IPS DF 4.7 (cell line): Measurements from ENCODE around the gene NINJ1.
A peak's percentile ranks its signal among the peaks of the same experiment; 100 is the strongest.

Experiments
- DNase-seq: peaks from one replicate; pipeline ENCODE4 v3.0.0-alpha.2; 2013; ENCODE audit warnings: low spot score; ENCODE audit errors: extremely low read depth

Gene NINJ1

DNA sequence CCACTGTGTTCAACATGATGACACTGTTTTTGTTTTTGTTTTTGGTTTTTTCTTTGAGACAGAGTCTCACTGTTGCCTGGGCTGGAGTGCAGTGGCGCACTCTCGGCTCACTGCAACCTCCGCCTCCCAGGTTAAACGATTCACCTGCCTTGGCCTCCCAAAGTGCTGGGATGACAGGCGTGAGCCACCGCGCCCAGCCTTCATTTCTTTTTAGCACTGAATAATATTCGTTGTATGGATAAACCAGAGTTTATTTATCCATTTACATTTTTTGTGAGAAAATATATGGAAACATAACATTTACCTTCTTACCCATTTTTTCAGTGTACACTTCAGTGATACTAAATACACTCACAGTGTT is 33.8 kb downstream of the NINJ1 start:
- DNase-seq, result no peak

DNA sequence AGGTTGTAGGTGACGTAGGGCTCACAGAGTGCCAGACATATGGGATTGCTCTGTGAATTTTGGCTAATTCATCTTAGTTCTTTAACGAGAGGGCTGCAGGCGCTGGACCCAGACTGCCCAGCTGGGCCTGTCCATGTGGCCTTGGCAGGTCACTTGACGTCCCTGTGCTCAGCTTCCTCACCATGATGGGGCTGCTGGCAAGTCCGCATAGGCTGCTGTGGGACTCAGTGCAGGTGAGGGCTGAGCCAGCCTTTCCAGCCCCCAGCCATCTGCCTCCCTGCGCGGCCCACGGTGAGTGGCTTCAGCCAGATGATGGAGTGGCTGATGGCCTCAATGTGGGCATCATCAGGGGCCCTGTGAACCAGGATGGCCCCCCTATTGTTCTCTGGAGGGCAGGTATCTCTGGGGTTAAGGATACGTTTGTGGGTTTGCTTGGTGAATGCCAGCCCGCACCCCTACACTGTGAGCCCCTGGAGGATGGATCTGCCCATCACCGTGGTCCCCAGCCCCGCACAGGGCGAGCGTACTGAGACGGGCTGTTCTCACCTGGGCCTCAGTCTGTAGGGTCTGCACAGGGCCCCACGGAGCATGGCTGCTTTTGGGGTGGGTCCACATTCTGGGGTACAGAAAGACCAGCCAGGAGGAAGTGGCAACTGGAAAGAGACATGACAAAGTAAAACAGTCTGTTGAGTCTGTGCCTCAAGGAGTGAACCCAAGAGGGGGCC is 34.3 kb downstream of the NINJ1 start:
- DNase-seq, result no peak

DNA sequence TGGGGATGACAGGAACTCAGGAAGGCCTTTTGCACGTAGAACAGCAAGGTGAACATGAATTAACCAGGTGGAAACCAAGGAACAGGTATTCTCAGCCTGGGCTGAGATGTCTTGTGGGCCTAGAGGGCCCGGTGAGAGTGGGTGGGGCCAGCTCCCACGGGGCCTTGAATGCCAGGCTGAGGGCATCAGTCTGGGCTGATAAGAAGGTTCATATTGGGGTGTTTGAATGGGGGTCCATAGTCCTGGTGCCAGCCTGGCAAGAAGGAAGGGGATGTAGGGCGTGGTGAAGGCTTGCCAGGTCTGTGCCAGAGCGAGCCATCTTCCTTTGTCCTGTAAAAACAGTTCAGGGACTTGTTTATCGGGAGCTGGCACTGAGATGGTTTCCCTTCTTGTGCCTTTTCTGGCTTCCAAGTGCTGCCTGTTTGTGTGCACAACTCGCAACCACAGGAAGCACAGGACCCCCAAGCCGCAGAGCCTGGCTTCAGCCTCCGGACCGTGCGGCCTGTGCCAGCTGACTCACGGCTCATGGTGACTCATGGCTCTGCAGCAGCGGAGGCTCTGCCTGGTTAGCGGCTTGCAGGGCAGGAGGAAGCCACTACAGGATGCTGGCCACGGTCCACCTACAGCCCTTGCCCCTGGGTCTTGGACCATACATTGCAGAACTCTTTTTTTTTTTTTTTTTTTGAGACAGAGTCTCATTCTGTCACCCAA is 35.7 kb downstream of the NINJ1 start:
- no peak for DNase-seq

DNA sequence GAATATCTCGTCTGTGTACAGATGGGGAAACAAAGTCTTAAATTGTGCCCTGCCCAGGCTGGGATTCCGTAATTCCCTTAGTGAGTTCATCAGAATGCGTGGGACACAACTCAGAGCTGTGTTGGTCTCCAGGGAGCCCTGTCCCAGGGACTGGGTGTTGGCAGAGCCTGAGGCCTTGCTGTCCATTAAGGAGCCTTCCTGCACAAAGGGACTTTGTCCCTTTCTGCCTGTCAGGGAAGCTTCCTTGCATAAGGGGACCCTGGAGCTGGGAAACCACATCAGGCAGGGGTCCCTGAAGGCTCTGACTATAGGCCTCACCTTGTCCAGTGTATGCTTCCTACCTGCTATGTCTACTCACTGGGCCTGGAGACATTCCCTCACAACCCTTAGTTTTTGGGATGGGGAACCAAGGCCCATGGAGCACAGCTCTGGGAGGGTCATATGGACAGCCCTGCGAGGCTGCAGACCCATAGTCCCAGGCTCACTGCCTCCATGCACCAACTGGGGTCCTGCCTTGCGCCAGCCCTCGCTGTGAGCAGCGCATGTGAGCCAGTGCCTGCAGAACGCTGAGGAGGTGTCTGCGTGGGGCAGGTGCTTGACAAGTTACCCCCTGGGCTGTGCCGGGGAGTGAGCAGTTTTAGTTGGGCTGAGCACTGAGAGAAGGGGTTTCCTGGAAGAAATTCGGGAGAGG is 36.4 kb downstream of the NINJ1 start:
- DNase-seq, result no peak

DNA sequence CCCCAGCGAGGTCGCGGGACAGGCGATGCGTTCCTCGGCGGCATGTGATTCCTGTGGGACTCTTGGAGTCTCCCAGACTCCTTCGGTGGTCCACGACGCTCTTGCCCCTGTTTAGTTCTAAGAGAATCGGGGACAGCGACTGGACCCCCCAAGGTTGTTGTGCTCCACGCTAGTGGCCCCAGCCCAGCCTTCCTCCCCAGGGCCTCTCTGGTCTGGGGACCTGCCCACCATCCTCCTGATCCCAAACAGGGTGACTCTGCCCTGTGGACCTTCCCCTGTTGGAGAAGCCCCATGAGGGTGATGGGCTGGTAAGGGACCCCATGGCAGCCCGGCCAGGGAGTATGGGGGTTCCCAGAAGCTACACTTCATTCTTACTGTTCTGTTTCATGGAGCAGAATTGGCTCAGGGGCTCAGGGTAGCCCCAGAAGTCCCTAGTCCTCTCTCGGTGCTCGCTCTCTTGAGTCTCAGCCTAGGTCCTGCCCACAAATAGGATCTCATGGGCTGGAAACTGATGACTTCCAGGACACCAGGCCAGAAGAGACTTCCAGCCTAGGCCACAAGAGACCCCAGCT is 37.2 kb downstream of the NINJ1 start:
- DNase-seq, result no peak

DNA sequence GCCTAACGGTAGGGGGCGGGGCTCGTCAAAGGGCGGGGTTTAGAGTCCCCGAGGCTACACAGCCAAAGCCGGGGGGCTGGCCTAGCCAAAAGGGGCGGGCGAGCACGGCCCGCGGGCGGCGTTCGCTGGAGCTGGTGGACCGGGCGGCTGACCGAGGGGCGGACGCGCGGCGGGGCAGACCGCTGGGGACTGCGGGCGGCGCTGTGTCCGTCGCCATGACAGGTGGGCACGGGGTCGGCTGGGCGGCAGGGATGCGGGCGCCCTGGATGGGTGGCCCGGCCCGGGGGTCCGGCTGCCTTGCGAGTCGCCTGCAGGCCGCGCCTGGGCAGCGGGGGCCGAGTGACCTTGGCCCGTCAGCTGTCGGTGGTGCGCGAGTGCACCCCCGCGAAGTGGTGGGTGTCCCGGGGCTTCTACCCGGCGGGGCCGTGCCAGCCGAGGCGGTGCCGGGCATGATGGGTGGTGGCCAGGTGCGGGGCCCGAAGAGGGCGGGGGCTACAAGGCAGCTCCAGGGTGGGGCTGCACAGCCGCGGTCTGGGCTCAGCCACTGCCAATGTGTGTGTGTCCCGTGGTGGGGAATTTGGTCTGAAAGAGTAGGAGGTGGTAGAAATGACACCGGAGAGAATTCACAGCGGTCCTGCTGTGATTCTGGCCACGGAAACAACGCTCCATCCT is 37.8 kb downstream of the NINJ1 start, which contains the start of gene CARD19:
CARD19 (plus strand) TSS at position 87 of the 672 bp plus-strand sequence; CDS start at position 216, 129 bp downstream.
- DNase-seq, result no peak

DNA sequence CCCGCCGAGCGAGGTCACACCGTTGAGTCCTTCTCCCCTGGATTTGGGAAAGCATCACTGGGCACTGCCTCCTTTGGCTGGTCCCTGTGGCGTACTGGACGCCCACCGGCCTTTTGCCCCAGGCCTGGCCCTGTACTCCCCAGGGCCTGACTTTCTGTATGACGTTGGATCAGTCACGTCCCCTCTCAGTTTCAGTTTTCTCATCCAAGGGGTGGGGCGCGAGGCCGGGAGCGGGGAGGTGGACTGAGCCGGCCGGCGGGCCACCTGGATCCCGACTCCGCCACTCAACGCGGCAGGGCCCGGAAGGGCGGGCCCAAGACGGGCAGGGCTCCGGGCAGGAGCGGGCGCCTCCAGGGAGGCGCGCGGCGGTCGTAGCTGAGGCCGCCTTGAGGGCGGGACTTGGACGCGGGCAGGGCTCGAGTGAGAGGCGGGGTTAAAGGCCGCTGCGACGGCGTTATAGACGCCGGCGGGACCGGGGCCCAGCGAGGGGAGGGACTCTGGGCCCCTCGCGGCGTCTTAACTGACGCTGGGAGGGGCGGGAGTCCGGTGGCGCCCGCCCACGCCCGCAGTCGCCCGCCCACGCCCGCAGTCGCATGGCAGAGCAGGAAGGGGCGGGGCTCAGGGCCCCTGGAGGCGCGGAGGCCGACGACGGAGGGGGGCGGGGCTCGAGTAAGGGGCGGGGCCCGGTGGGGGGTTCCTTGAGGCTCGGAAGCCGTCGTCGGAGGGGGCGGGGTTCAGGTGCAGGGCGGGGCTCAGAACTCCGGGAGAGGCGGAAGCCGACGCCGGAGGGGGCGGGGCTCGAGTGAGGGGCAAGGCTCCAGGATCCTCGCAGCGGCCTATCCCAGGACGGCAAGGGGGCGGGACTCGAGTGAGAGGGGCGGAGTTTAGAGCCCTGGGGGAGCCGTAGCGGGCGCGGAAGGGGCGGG is 38.6 kb downstream of the NINJ1 start:
- peak; percentile 74 for DNase-seq

DNA sequence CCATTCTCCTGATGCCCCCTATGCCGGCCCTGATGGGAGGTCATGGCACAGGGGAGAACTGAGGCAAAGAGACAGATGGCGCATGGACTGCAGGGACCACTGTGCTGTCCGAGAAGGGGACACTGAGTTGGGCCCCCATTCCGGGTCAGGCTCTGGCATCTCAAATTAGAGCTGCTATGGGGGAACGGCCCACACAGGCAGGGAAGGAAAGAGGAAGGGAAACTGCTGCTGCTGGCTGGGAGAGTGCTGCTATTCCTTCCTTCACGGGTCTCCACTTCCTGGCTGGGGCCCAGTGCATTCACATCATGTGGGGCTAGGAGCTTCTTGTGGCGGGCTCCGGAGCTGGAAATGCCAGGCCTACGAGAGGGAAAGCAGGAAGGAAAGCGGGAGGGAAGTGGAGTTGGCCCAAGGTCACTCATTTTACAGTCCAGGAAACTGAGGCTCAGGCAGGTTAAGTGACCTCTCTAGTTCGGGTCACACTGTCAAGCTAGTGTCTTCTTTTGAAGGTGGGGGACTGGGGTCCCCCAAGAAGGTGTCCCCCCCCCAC is 39.3 kb downstream of the NINJ1 start:
- DNase-seq, result no peak

DNA sequence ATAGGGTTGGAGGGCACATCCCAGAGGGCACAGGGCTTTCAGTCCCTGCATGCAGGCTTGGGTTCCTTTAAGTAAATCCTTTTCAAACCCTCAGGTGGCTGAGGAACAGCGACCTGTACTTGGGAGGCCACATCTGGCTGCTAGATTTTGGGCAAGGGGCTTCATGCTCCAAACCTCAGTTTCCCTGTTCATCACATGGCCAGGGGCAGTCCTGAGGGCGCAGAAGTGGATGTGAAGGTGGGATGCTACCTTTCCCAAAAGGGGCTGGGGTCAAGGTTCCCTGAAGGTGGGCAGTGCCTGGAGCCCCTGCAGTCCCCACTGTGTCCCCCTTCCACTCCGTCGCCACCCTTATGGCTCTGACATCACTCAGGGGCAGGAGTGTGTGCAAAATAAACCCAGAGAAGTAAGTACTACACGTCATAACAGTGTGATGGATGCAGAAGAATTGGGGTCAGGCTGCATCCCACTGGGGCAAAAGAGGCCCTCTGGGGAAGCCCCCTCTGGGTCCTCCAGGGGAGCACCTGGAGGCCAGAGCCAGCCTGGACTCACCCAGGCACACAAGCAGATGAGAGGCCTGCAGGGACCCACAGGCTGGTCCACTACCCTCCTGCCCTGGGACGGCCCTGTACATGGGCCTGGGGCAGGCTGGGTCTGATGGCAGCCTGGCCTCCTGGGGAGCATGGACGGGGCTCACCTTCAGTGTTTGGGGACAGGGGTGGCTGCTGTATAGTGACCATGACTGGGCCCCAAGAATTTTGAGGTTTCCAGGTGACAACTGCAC is 40.0 kb downstream of the NINJ1 start:
- no peak for DNase-seq

DNA sequence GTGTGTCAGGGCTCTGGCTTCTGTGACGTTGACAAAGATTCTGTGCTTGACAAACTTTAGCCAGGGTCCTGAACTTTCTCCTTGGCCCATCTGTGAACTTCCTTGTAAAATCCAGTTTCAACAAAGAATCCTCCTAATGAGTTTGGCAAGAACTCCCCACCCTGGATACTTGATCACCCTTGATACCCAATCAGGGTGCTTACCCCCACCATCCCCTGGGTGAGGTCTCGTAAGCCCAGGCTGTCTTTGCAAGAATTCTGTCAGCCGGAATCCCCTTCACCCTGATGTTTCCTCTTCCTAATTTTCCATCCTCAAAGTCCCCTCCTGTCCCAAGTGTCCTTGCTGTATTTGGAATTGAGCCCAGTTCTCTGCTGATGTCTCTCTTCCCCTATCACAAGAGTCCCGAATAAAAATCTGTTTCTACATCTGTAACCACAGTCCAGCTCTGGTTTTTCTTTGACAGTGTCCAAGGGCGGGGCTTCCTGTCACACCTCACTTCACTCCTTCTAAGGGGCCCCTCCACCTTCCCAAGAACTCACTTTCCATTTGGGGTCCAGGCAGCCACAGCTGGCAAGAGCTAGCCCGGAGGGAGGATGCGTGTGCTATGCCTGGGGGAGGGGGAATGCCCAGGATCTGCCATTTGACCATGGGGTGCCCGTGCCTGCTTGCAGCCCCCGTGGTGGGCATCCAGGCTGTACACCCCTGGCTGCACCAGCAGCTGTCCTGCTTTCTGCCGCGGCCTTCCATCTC is 40.7 kb downstream of the NINJ1 start:
- DNase-seq, result no peak

DNA sequence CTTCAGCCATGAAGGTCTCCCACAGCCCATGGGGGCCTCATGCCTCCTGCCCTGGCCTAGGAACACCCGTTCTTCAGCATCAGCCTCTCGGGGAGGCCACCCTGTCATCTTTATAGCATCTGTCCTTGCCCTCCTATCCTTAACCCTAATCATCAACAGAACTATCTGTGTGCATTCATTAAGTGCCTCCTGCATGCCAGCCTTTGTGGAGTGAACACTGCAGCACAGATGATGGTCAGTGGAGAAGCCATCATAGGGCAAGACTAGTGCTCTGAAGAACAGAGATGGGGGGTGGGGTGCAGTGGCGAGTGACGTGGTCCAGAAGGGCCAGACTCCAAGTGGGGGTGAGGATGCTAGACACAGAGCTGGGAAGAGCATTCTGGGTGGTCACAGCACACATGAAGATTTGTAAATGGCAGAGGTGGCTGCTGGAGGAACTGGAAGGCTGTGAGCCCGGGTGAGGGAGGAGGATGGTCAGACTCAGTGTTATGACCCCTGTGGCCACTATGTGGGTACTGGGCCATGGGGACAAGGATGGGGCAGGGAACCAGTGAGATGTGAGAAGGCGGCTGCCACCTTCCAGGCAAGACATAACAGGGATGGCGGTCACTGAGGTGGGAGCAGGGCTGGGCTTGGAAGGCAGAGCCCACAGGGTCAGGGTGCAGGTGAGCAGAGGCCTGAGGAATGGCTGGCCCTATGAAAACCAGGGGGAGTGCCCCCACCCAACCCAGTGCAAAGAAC is 41.6 kb downstream of the NINJ1 start:
- no peak for DNase-seq

DNA sequence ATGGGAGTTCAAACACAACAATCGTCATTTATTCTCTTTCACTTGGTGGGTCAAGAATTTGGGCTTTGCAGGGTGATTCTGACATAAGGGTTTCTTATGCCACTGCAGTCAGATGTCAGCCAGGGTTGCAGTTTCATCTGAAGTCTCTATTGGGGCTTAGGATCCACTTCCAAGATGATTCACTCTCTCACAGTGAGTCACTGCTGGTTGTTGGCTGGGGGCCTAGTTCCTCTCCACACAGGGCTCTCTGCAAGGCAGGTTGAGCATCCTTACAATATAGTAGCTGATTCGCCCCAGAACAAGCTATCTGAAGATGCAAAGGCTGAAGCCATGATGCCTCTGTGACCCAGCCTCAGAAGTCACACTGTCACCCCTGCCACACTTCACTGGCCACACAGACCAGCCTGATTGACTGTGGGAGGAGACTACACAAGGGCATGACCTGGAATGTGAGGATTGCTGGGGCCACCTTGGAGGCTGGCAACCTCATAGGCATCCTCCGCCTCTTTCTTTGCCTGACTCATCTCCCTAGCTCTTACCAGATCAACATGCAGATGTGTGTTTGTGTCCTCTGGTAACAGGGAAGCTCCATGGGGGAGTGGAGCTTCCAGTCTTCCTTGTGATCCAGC is 42.5 kb downstream of the NINJ1 start:
- DNase-seq, result no peak

DNA sequence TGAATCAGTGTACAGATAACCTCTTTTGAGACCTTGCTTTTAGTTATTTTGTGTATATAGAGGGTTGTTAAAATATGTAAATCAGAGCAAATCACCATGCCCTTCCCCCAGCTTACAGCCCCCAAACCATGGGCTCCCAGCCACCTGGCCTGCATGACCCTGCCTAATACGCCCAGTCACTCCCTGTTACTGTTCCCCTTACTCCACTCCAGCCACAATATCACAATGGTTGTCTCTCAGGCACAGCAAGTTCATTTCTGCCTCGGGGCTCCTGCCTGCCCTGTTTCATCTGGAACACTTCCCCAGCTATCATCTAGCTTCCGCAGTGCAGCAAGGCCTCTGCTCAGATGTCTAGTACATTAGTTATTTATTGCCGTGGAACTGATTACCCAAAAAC is 43.0 kb downstream of the NINJ1 start:
- no peak for DNase-seq

DNA sequence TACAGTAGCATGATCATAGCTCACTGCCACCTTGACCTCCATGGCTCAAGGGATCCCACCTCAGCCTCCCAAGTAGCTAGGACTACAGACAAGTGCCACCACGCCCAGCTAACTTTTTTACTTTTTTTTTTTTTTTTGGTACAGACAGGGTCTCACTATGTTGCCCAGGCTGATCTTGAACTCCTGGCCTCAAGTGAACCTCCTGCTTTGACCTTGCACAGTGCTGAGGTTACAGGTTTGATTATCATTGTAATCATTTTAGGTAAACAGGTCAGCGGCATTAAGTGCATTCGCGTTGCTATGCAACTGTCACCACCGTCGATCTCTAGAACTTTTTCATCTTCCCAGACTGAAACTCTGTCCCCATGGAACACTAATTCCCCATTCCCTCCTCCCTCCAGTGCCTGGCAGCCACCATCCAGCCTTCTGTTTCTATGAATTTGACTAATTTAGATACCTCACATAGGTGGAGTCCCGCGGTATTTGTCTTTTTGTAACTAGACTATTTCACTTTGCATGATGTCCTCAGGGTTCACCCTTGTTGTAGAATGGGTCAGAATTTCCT is 43.9 kb downstream of the NINJ1 start:
- no peak for DNase-seq

DNA sequence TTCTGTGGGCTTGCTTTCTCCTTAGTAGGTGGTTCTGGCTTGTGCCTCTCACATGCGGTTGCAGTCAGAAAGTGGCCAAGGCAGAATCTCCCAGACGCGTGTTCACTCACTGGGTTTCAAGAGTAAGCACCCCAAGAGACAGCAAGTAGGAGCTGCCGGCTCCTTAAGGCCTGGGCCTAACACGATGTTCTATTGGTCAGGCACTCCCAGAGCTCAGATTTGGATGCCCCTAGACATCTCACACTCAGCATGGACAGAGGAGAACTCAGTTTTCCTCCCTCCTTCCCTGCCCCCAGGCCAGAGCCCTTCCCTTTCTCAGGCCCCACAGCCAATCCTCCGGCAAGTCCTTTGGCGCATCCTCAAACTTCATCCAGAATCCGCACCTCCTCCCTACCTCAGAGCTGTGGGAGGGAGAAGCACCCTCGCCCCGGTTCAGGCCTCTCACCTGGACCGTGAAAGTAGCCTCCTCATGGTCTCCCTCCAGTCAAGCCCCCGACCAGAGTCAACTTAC is 44.5 kb downstream of the NINJ1 start:
- DNase-seq, result no peak

DNA sequence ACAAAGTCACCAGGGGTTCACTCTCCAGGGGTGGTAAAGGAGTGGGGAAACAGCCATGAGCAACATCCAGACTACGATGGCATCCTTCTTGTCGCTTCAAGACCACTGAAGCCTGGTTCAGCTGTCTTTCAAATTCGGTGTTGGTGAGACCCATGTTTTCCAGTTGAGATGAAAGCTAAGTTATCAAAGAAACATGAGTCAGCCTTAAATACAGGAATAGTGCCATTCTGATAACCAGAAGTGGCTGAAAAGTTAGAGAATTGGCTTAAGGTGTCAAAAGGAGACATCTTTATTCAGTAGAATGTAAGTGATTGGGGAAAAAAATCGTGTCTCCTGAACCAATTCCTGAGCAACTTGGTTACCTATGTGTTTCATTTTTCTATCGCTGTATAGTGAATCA is 45.0 kb downstream of the NINJ1 start:
- no peak for DNase-seq

DNA sequence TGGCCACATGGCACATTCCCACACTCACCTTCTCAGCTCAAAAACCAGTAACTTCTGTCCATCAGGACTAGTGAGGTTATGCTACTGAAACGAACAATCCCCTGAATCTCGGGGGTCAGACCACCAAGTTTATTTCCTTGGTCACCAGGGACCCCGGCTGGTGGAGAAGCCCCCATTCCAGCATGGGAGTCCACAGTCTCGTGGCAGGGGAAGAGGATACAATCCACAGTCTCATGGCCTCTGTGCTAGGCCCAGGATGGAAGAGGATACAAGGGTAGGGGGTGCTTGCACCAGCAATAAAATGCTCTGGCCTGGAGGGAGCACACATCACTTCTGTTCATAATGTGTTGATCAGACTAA is 45.4 kb downstream of the NINJ1 start:
- no peak for DNase-seq
